Measurements from ENCODE around the gene ECSCR.
"Not testable (repeated sequence)": the region's sequence is repeated elsewhere in the genome, so short reads cannot be mapped to it uniquely, and the experiment has no call there.

The ECSCR gene

GRCh38 chr5:139410993-139411828 is 51.3 kb downstream of the ECSCR start:
- DNase-seq (ENCODE audit: low spot score) = peak; percentile 39

- no peak for DNase-seq (ENCODE audit: low spot score)
These were observed 52.2 kb downstream of the ECSCR start for GRCh38 chr5:139410121-139410992.

GRCh38 chr5:139409116-139409515 is 53.4 kb downstream of the ECSCR start:
- not testable (repeated sequence) for DNase-seq (ENCODE audit: low spot score)

GRCh38 chr5:139408191-139408590 is 54.4 kb downstream of the ECSCR start:
- no peak for DNase-seq (ENCODE audit: low spot score)

- DNase-seq (ENCODE audit: low spot score) = no peak
These were observed 55.0 kb downstream of the ECSCR start for GRCh38 chr5:139407517-139407916.

- DNase-seq (ENCODE audit: low spot score) = no peak
These were observed 55.6 kb downstream of the ECSCR start for GRCh38 chr5:139406963-139407362.

- no peak for DNase-seq (ENCODE audit: low spot score)
These were observed 58.1 kb downstream of the ECSCR start for GRCh38 chr5:139404484-139404840.

- peak; percentile 99 for DNase-seq (ENCODE audit: low spot score)
These were observed 58.6 kb downstream of the ECSCR start, which contains the start of gene SPATA24 for GRCh38 chr5:139403787-139404483. Gene SPATA24 (minus strand): TSS chr5:139404089. CDS start chr5:139404060, 29 bp downstream.

- no peak for DNase-seq (ENCODE audit: low spot score)
These were observed 59.1 kb downstream of the ECSCR start for GRCh38 chr5:139403418-139403786.

GRCh38 chr5:139402561-139403158 is 59.9 kb downstream of the ECSCR start:
- no peak for DNase-seq (ENCODE audit: low spot score)

GRCh38 chr5:139401546-139401945 is 61.0 kb downstream of the ECSCR start:
- no peak for DNase-seq (ENCODE audit: low spot score)

GRCh38 chr5:139399501-139400121 is 62.9 kb downstream of the ECSCR start:
- DNase-seq (ENCODE audit: low spot score) = no peak

Measured in GM03348 (cell line).